Fibroblast of skin of back (primary cell): ENCODE data around the gene FCHSD1.

Source experiments
- DNase-seq: peaks from one replicate; pipeline ENCODE4 v3.0.0-alpha.2; 2013

FCHSD1 gene

GRCh38 chr5:141640698-141641097 is 10.5 kb downstream of the FCHSD1 start:
- DNase-seq = no peak

GRCh38 chr5:141640051-141640415 is 11.2 kb downstream of the FCHSD1 start:
- no peak for DNase-seq

- no peak for DNase-seq
These were observed 11.7 kb downstream of the FCHSD1 start for GRCh38 chr5:141639357-141640050.

GRCh38 chr5:141638771-141639170 is 12.4 kb downstream of the FCHSD1 start:
- DNase-seq = no peak

GRCh38 chr5:141637767-141638419 is 13.3 kb downstream of the FCHSD1 start:
- DNase-seq = peak; percentile 47

- no peak for DNase-seq
These were observed 14.0 kb downstream of the FCHSD1 start for GRCh38 chr5:141637123-141637766.

- peak; percentile 89 for DNase-seq
These were observed 14.7 kb downstream of the FCHSD1 start, which contains the start of the genes HDAC3 and RELL2 for GRCh38 chr5:141636413-141637122. Gene HDAC3 (minus strand): TSS chr5:141636849. CDS start chr5:141636790, 59 bp downstream. Gene RELL2 (plus strand): TSS chr5:141636997. CDS start chr5:141638226, 1,229 bp downstream.

- DNase-seq = no peak
These were observed 15.2 kb downstream of the FCHSD1 start for GRCh38 chr5:141636106-141636412.

- DNase-seq = no peak
These were observed 15.6 kb downstream of the FCHSD1 start for GRCh38 chr5:141635646-141636045.

GRCh38 chr5:141634720-141635119 is 16.5 kb downstream of the FCHSD1 start:
- DNase-seq = no peak

- no peak for DNase-seq
These were observed 17.2 kb downstream of the FCHSD1 start for GRCh38 chr5:141633871-141634561.

GRCh38 chr5:141632650-141633049 is 18.6 kb downstream of the FCHSD1 start:
- DNase-seq = no peak

- no peak for DNase-seq
These were observed 20.6 kb downstream of the FCHSD1 start for GRCh38 chr5:141630570-141631140.

- peak; percentile 21 for DNase-seq
These were observed 22.9 kb downstream of the FCHSD1 start for GRCh38 chr5:141628175-141628788.

GRCh38 chr5:141623611-141624010 is 27.6 kb downstream of the FCHSD1 start:
- no peak for DNase-seq

GRCh38 chr5:141623186-141623585 is 28.0 kb downstream of the FCHSD1 start:
- DNase-seq = no peak

GRCh38 chr5:141618804-141619554 is 32.2 kb downstream of the FCHSD1 start, which contains the start of gene DIAPH1:
Gene DIAPH1 (minus strand): TSS chr5:141619000. CDS start chr5:141618914, 86 bp downstream.
- peak; percentile 94 for DNase-seq

- peak; percentile 36 for DNase-seq
These were observed 33.0 kb downstream of the FCHSD1 start for GRCh38 chr5:141618030-141618803.

- no peak for DNase-seq
These were observed 33.6 kb downstream of the FCHSD1 start for GRCh38 chr5:141617682-141618029.

- DNase-seq = peak; percentile 18
These were observed 34.1 kb downstream of the FCHSD1 start for GRCh38 chr5:141617128-141617527.
